ENCODE data around the gene DCAF4. TPM values are rescaled to one million over a fixed set of nuclear protein-coding genes. Genes with fewer than 3 reads are reported as not detected.

DCAF4 gene
- total RNA-seq, 1 donor: 12.5 TPM

DNA sequence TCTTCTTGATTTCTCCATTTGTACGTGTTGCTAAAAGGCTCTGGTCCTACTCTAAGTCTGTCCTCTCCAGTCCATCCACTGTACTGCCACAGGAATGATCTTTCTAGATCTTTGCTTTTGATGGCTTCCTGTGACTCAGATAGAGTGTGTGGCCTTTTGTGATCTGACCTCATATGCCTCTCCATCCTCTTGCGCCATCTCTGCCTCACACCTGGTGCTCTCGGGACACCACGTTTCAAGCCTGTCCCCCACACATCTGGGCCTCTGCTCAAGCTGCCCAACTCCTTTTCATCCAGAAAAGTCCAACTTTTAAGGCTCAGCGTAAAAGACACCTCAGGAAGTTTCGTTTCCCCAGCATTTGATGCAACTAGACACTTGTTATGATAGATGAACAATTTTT lies 39.0 kb downstream of the DCAF4 start:
- TF ChIP-seq, protein P1, sequence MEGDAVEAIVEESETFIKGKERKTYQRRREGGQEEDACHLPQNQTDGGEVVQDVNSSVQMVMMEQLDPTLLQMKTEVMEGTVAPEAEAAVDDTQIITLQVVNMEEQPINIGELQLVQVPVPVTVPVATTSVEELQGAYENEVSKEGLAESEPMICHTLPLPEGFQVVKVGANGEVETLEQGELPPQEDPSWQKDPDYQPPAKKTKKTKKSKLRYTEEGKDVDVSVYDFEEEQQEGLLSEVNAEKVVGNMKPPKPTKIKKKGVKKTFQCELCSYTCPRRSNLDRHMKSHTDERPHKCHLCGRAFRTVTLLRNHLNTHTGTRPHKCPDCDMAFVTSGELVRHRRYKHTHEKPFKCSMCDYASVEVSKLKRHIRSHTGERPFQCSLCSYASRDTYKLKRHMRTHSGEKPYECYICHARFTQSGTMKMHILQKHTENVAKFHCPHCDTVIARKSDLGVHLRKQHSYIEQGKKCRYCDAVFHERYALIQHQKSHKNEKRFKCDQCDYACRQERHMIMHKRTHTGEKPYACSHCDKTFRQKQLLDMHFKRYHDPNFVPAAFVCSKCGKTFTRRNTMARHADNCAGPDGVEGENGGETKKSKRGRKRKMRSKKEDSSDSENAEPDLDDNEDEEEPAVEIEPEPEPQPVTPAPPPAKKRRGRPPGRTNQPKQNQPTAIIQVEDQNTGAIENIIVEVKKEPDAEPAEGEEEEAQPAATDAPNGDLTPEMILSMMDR (IDR thresholded peaks at IDR 0.05; ENCODE audit: insufficient read depth, low read depth, low read length): no peak
- peak; percentile 58 for DNase-seq (ENCODE audit: low read depth)
- no peak overlapping the region for H3K4me3 ChIP-seq (ENCODE audit: low read depth, low read length)

DNA sequence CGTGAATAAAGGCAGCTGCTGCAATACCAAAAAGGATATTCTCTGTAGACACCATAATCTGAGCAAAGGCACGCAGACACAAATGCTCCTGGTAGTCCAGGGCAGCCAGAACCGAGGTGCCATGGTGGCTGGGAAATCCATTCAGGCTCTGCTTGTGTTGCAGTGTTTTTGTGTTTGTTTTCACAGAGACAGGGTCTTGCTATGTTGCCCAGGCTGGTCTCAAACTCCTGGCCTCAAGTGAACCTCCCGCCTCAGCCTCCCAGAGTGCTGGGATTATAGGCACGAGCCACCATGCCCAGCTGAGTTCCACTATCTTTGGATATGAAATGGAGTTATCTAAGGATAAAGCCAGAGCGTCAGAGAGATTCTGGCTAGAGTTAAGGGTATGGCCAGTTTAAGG lies 39.8 kb downstream of the DCAF4 start:
- TF ChIP-seq, protein P1 (IDR thresholded peaks at IDR 0.05; ENCODE audit: insufficient read depth, low read depth, low read length): no peak
- DNase-seq (ENCODE audit: low read depth): no peak

DNA sequence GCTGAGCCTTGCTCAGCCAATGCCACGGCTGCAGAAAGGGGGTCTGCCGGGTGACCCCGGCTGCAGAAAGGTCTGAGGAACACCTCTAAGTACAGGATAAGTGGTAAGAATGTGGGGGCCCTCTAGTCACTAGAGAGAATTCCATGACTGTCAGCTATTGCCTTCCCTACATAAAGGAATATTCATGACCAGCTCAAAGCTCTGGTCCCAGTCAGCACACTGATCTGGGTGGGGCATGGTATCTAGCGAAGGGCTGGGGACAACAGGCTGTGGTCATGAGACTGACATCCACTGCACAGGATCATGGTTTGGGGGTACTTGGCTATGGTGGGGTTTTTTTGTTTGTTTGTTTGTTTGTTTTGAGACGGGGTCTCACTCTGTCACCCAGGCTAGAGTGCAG lies 42.1 kb downstream of the DCAF4 start:
- TF ChIP-seq, protein P1 (IDR thresholded peaks at IDR 0.05; ENCODE audit: insufficient read depth, low read depth, low read length): no peak
- H3K4me3 ChIP-seq (ENCODE audit: low read depth, low read length): no peak overlapping the region
- DNase-seq (ENCODE audit: low read depth): no peak

More for the DNA sequence above, 39.8 kb downstream of the DCAF4 start:
- H3K4me3 ChIP-seq (ENCODE audit: low read depth, low read length): no peak overlapping the region

DNA sequence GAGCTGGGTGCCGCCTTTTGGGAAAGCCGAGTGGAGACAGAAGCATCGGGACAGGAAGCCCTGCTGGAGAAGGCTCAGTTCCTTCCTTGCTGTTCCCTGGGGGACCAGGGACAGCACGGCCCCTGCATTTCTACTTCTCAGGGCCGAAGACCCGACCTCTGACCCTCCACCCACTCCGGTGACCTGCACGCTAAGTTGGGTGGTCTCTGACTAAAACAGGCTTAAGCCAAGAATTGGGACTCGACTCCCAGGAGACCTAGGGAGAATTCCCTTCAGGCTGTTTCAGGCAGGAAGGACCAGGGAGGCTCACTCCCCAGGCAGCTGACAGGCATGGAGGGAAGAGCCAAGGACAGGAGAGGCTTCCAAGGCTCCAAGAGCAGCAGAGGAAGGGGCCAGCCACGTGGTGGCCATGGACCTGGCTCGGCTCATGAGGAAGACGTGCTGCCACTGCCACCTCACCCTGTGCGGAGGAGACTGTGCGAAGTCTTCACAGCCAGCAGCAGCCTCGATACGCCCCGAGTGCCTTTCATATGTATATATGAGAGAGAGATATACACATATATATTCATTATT lies 43.9 kb downstream of the DCAF4 start:
- H3K4me3 ChIP-seq (ENCODE audit: low read depth, low read length): no peak overlapping the region
- no peak for DNase-seq (ENCODE audit: low read depth)
- TF ChIP-seq, protein P1 (IDR thresholded peaks at IDR 0.05; ENCODE audit: insufficient read depth, low read depth, low read length): no peak

DNA sequence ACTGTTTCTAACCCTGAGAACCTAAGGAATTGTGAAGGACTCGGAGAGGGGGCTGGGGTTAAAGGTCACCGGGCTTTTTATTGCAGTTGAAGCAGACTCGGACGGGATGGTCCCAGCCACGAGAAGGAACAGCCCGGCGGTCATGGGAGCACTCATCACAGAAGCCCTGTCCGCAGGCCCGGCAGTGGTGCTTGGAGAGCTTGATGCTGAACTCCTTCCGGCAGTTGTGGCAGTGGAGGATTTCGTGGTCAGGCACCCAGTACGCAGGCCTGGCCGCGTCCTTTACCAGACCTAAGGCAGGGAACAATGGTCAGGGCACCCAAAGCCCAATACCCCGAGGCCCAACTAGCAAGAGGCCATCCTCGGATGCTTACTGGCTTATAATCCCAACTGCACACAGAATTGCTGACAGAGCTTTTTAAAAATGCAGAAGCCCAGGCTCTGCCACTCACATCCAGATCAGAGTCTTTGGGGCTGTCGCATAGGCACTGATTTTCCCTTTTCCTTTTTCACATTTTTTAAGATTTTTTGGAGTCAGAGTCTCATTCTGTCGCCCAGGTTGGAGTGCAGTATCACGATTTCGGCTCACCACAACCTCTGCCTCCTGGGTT lies 44.7 kb downstream of the DCAF4 start:
- no peak overlapping the region for H3K4me3 ChIP-seq (ENCODE audit: low read depth, low read length)
- DNase-seq (ENCODE audit: low read depth): no peak
- TF ChIP-seq, protein P1 (IDR thresholded peaks at IDR 0.05; ENCODE audit: insufficient read depth, low read depth, low read length): no peak

DNA sequence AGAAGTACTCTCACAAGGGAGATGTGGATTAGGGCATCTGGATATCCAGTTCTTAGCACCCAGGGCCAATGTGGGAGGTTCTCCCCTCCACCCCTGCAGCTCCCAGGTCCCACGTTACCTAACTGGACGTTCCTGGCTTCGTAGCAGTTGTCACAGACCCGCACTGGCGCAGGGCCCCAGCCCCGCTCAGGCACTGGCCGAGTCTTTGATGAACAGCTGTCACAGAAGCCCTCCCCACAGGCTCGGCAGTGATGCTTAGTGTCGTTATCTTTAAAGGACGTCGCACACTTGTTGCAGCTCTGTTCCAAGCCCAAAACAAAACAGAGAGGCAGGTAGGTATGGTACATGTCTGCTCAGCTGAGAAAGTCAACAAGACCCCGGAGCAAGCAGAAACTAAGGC lies 48.4 kb downstream of the DCAF4 start:
- DNase-seq (ENCODE audit: low read depth): no peak
- TF ChIP-seq, protein P1 (IDR thresholded peaks at IDR 0.05; ENCODE audit: insufficient read depth, low read depth, low read length): no peak
- H3K4me3 ChIP-seq (ENCODE audit: low read depth, low read length): no peak overlapping the region

DNA sequence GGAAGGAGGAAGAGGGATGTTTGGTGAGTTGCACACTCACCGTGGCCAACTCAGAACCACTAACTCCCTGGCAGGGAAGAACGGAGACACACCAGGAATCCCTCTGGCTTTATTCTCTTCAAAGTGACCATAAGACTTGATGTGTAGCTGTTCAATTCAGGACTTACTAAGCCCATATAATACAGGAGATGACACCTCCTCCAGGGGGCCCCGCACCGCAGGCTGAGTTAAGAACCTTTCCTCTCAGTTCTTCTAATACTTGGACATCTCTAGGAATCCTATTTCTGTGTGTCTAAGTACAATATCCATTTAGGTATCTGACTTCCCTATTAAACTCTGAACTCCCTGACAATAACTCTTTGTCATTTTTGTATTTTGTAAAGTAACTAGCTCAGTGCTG lies 49.5 kb downstream of the DCAF4 start:
- TF ChIP-seq, protein P1 (IDR thresholded peaks at IDR 0.05; ENCODE audit: insufficient read depth, low read depth, low read length): peak; percentile 21
- H3K4me3 ChIP-seq (ENCODE audit: low read depth, low read length): no peak overlapping the region
- DNase-seq (ENCODE audit: low read depth): no peak

Measured in fibroblast of villous mesenchyme (primary cell).